Liver (tissue), 9 donors: ENCODE data around the gene CORO2B. TPM values are rescaled to one million over a fixed set of nuclear protein-coding genes. Genes with fewer than 3 reads are reported as not detected.

Source experiments
- DNase-seq: peaks from one replicate; pipeline ENCODE4 v3.0.0-alpha.2; 2017; ENCODE audit warnings: low spot score
- H3K27ac ChIP-seq, 2 donors: one replicate each; pipeline ENCODE4 v1.7.0; 2013; ENCODE audit warnings: inconsistent platforms in 2 of 2, low read length in 2 of 2, control low read depth in 1 of 2, low read depth in 1 of 2, mild to moderate bottlenecking in 1 of 2
- H3K27me3 ChIP-seq, 4 donors: one replicate each; pipeline versions ENCODE4 v1.6.1 to v1.7.0; 2013; ENCODE audit warnings: low read length in 3 of 4, inconsistent platforms in 1 of 4, mild to moderate bottlenecking in 1 of 4, moderate library complexity in 1 of 4; ENCODE audit not compliant: control insufficient read depth in 4 of 4, insufficient read depth in 4 of 4
- H3K36me3 ChIP-seq, 4 donors: one replicate each; pipeline versions ENCODE4 v1.6.1 to v1.7.0; 2013; ENCODE audit warnings: low read length in 3 of 4, mild to moderate bottlenecking in 3 of 4, low read depth in 1 of 4, moderate library complexity in 1 of 4; ENCODE audit not compliant: control insufficient read depth in 4 of 4, insufficient read depth in 3 of 4
- H3K4me1 ChIP-seq, 4 donors: one replicate each; pipeline versions ENCODE4 v1.6.1 to v1.7.0; 2013; ENCODE audit warnings: low read length in 3 of 4, mild to moderate bottlenecking in 3 of 4, moderate library complexity in 1 of 4; ENCODE audit not compliant: control insufficient read depth in 4 of 4, insufficient read depth in 4 of 4
- H3K4me3 ChIP-seq, 3 donors: one replicate each; pipeline versions ENCODE4 v1.6.1 to v1.7.0; 2013; ENCODE audit warnings: low read length in 3 of 3, control low read depth in 1 of 3, low read depth in 1 of 3, mild to moderate bottlenecking in 1 of 3
- H3K9ac ChIP-seq, 2 donors: one replicate each; pipeline ENCODE4 v1.7.0; 2013; ENCODE audit warnings: low read length in 2 of 2, mild to moderate bottlenecking in 2 of 2, moderate library complexity in 2 of 2, control low read depth in 1 of 2, low read depth in 1 of 2
- H3K9me3 ChIP-seq, 4 donors: one replicate each; pipeline versions ENCODE4 v1.6.1 to v1.7.0; 2013; ENCODE audit warnings: low read length in 3 of 4; ENCODE audit not compliant: control insufficient read depth in 4 of 4
- FOXA1 ChIP-seq: IDR thresholded peaks from 2 replicates; pipeline ENCODE4 v1.6.1; 2016; ENCODE audit warnings: antibody characterized with exemption
- FOXA2 ChIP-seq: IDR thresholded peaks from 2 replicates; pipeline ENCODE4 v1.6.1; 2016; ENCODE audit warnings: antibody characterized with exemption
- HNF4A ChIP-seq, 2 donors: conservative IDR thresholded peaks; 2 replicates each; pipeline ENCODE4 v1.6.1; 2016; ENCODE audit warnings: antibody characterized with exemption in 2 of 2, mild to moderate bottlenecking in 2 of 2
- HNF4G ChIP-seq: IDR thresholded peaks from 2 replicates; pipeline ENCODE4 v1.6.1; 2016; ENCODE audit warnings: antibody characterized with exemption
- NR2F2 ChIP-seq: IDR thresholded peaks from 2 replicates; pipeline ENCODE4 v1.6.1; 2016; ENCODE audit warnings: antibody characterized with exemption
- RAD21 ChIP-seq, 2 donors: IDR thresholded peaks; 2 replicates each; pipeline ENCODE4 v1.6.1; 2016; ENCODE audit warnings: antibody characterized with exemption in 2 of 2, mild to moderate bottlenecking in 2 of 2
- RXRA ChIP-seq, 2 donors: IDR thresholded peaks; 2 replicates each; pipeline ENCODE4 v1.6.1; 2017 to 2018; ENCODE audit warnings: antibody characterized with exemption in 2 of 2, mild to moderate bottlenecking in 1 of 2
- SP1 ChIP-seq: IDR thresholded peaks from 2 replicates; pipeline ENCODE4 v1.6.1; 2018; ENCODE audit warnings: antibody characterized with exemption, mild to moderate bottlenecking
- WGBS: extraction: QIAGEN DNeasy Blood & Tissue Kit; methylation state at CpG from one replicate; pipeline ENCODE4 v1.1.7; 2013; 5-methylcytosine and 5-hydroxymethylcytosine counted together
- polyA plus RNA-seq, 2 donors: library from polyadenylated mRNA; stranded (reverse) in 1 of 2; unstranded in 1 of 2; fragments of 200-250 nt in 1 of 2; fragments of >200 nt in 1 of 2; fragmentation: Nextera tagmentation in 1 of 2; extraction: Ambion mirVana in 1 of 2; gene quantifications; one replicate each; pipeline versions ENCODE4 v1.2.1 to v1.2.3, GENCODE V29; 2013 to 2015
- total RNA-seq, 2 donors: library from RNA; depleted of rRNA; stranded (reverse); fragments of >200 nt; gene quantifications; one replicate each; pipeline ENCODE4 v1.2.3, GENCODE V29; 2014
- TF ChIP-seq, protein P1 (sequence below): fragments of 150-350 bp; IDR thresholded peaks from 2 replicates; pipeline ENCODE4 v1.5.1; 2017; ENCODE audit warnings: improper control_type of control experiment, low read depth, low read length; ENCODE audit not compliant: missing input control
- TF ChIP-seq, protein P2 (sequence below): IDR thresholded peaks from 2 replicates; pipeline ENCODE4 v1.6.1; 2016; ENCODE audit warnings: antibody characterized with exemption
- donor health status: healthy.
- donor health status: healthy.
- donor health status: healthy.
- donor health status: healthy.
- donor health status: healthy.

CORO2B gene
- total and polyA plus RNA-seq, 4 donors: 0.15 to 0.65 (median 0.52) TPM

DNA sequence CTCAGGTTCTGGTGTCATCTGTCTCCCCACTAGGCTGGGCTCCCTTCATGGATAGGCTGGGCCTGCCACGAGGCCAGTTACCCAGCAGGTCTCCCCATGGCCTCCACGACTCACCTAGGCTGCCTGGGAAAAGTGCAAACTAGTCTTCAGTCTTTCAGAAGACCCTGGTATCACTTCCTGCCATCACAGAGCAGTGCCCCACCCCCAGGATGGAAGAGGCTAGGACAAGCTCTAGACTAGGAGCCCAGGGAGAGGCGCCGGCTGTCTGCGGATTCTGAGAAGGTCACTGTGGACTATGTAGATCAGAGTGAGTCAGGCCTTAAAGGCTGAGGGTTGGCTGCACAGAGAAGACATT is 63.7 kb downstream of the CORO2B start (continued):
- TF ChIP-seq, protein P1, sequence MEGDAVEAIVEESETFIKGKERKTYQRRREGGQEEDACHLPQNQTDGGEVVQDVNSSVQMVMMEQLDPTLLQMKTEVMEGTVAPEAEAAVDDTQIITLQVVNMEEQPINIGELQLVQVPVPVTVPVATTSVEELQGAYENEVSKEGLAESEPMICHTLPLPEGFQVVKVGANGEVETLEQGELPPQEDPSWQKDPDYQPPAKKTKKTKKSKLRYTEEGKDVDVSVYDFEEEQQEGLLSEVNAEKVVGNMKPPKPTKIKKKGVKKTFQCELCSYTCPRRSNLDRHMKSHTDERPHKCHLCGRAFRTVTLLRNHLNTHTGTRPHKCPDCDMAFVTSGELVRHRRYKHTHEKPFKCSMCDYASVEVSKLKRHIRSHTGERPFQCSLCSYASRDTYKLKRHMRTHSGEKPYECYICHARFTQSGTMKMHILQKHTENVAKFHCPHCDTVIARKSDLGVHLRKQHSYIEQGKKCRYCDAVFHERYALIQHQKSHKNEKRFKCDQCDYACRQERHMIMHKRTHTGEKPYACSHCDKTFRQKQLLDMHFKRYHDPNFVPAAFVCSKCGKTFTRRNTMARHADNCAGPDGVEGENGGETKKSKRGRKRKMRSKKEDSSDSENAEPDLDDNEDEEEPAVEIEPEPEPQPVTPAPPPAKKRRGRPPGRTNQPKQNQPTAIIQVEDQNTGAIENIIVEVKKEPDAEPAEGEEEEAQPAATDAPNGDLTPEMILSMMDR: no peak

DNA sequence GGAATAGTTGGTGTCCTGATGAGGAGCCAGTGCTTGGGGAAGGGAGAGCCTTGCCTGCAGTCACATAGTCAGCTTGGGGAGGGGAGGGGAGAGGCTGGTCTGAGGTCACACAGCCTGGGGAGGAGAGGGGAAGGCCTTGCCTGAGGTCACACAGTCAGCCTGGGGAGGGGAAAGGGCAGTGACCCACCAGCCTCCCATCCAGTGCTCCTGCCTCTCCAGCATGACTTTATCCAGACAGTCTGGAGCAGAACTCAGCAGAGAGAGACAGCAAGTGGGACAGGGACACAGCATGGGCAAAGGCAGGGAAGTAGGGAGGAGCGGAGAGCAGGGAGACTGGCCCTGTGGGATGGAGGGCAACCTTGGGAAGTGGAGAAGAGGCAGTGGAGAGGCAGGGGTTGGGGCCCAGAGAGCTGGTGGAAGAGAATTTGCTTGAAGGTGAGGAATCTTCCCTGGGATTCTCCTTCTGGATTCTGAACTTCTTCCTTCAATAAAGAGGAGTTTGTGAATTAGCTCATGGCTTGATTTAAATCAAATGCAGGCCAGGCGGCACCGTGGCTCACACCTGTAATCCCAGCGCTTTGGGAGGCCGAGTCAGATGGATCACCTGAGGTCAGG is 64.5 kb downstream of the CORO2B start:
- H3K4me3 ChIP-seq: no peak overlapping the region
- H3K4me1 ChIP-seq: no peaks in the 10 kb centered on the region
- no peak overlapping the region for H3K9ac ChIP-seq
- H3K27ac ChIP-seq: no peak overlapping the region
- no peaks in the 10 kb centered on the region for H3K9me3 ChIP-seq
- peak; percentile 35 to 38 for TF ChIP-seq RXRA (IDR thresholded peaks at IDR 0.05)
- no peak for TF ChIP-seq HNF4G
- TF ChIP-seq NR2F2: peak; percentile 74
- no peak for TF ChIP-seq HNF4A (conservative IDR thresholded peaks at IDR 0.05)
- TF ChIP-seq SP1: no peak
- no peaks in the 10 kb centered on the region for H3K36me3 ChIP-seq
- 90% methylated on average over 5 of the region's 5 CpGs for WGBS
- no peaks in the 10 kb centered on the region for H3K27me3 ChIP-seq
- no peak for DNase-seq

DNA sequence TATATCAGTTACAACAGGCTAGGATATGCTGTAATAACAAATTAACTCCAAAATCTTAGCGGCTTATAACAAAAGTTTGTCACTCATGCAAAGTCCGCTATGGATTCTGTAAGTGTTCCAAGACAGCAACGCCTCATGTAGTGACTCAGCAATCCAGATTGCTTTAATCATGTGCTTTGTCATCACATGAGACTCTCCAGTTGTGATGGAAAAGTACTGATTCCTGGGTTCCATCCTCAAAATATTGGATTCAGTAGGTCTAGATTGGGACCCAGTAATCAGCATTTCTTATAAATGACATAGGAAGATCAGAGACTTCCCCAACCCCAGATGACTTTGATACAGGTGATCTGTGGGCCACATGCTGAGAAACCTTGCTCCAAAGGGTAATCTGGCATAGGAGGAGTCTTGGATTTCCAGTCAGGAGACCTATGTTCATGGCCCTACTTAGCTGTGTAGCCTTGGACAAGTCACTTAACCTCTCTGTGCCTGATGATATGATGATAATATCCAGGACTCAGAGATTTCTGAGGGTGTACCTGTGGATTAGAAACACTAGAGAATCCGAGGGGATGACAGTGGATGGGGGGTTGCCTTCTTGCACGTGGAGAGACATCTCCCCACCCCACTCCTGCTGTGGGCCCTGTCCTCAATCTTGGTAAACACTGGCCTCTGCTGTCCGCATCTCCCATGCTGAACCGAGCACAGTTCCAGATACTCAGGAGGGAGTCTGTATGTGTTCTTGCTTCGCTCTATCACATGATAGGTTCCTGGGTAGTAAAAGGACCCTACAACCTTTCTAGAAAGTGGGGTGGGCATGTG is 65.5 kb downstream of the CORO2B start:
- H3K27ac ChIP-seq: no peak overlapping the region
- peak in 1 of 2 donors; percentile 10 for TF ChIP-seq RAD21 (IDR thresholded peaks at IDR 0.05)
- TF ChIP-seq, protein P2, sequence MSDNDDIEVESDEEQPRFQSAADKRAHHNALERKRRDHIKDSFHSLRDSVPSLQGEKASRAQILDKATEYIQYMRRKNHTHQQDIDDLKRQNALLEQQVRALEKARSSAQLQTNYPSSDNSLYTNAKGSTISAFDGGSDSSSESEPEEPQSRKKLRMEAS: no peak
- H3K4me3 ChIP-seq: no peak overlapping the region
- no peaks in the 10 kb centered on the region for H3K4me1 ChIP-seq
- no peaks in the 10 kb centered on the region for H3K36me3 ChIP-seq
- no peak for DNase-seq
- H3K9ac ChIP-seq: no peak overlapping the region
- 75% methylated on average over 8 of the region's 8 CpGs for WGBS
- H3K9me3 ChIP-seq: no peaks in the 10 kb centered on the region
- no peaks in the 10 kb centered on the region for H3K27me3 ChIP-seq

DNA sequence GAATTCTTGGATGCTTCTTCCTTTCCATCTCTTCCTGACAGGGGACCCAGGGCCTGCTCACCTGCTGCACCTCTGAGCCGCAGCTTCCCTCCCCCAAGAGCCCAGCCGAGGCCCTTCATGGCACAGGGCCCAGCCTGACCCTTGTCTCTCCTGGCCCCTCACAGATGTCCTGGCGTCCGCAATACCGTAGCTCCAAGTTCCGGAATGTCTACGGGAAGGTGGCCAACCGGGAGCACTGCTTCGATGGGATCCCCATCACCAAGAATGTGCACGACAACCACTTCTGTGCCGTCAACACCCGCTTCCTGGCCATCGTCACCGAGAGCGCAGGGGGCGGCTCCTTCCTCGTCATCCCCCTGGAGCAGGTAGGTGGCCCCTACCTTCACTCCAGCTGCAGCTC is 66.2 kb downstream of the CORO2B start:
- H3K36me3 ChIP-seq: no peaks in the 10 kb centered on the region
- H3K27me3 ChIP-seq: no peaks in the 10 kb centered on the region
- DNase-seq: no peak
- no peak overlapping the region for H3K9ac ChIP-seq
- no peaks in the 10 kb centered on the region for H3K9me3 ChIP-seq
- H3K27ac ChIP-seq: no peak overlapping the region
- H3K4me1 ChIP-seq: no peaks in the 10 kb centered on the region
- TF ChIP-seq FOXA1 (no peak), RAD21 (IDR thresholded peaks at IDR 0.05) (no peak), FOXA2 (no peak)
- TF ChIP-seq, protein P2: no peak
- TF ChIP-seq, protein P1: no peak
- 93% methylated on average over 17 of the region's 17 CpGs for WGBS
- no peak overlapping the region for H3K4me3 ChIP-seq
